HCT116 (cell line): ENCODE results near the gene MCC. TPM values are rescaled to one million over a fixed set of nuclear protein-coding genes. Genes with fewer than 3 reads are reported as not detected.
A peak's percentile ranks its signal among the peaks of the same experiment; 100 is the strongest.

Experiments
- ATAC-seq: fragments of 200-7000 bp; cut with Tn5 transposase; 2 replicates; pipeline ENCODE4 v1.9.1; 2020; ENCODE audit warnings: mild to moderate bottlenecking, moderate library complexity
- BruUV-seq: library from RNA; stranded (reverse); fragments of 400-500 nt; replicated peaks from 2 replicates; lab custom pipeline; 2021; lab: Mats Ljungman, UMichigan
- CTCF ChIA-PET: fragments of 300-600 bp; sonication (Branson Sonifier 250); formaldehyde crosslinking; loops from one replicate; lab custom pipeline; 2021; ENCODE audit warnings: antibody characterized with exemption; lab: Charles Lee
- POLR2A ChIA-PET: fragments of 300-600, 350-600 bp; sonication (Branson Sonifier 250); formaldehyde crosslinking; loops from one replicate; lab custom pipeline; 2021; ENCODE audit warnings: antibody characterized with exemption; lab: Charles Lee
- RAD21 ChIA-PET, 2 experiments: fragments of 300-600 bp; sonication (Branson Sonifier 250); formaldehyde crosslinking; loops; one replicate each; lab custom pipeline; 2023; ENCODE audit warnings: low total read pairs in 2 of 2; ENCODE audit not compliant: uncharacterized antibody in 2 of 2, unreplicated experiment in 2 of 2, low non-redundant PET in 1 of 2; lab: Charles Lee
- DNase-seq: peaks from one replicate; pipeline ENCODE4 v3.0.0-alpha.2; 2010; ENCODE audit warnings: low read depth, low spot score
- H2AFZ ChIP-seq: fragments of 200-600 bp; shearing (Covaris generic), sonication (generic); 2 replicates; pipeline ENCODE4 v1.6.1; 2017; ENCODE audit warnings: low read depth, mixed run types, mixed read lengths, antibody characterized with exemption, low read length; ENCODE audit not compliant: poor library complexity, severe bottlenecking
- H3K27ac ChIP-seq: 2 replicates; pipeline ENCODE4 v1.5.1; 2012; ENCODE audit warnings: low read depth, low read length
- H3K27me3 ChIP-seq: fragments of 200-600 bp; sonication (generic); 2 replicates; pipeline ENCODE4 v1.6.1; 2016; ENCODE audit warnings: mixed run types, low read length, mixed read lengths; ENCODE audit not compliant: insufficient read depth
- H3K36me3 ChIP-seq, 2 experiments: fragments of 200-500 bp in 1 of 2; fragments of 200-600 bp in 1 of 2; sonication (Bioruptor generic) in 1 of 2; sonication (generic) in 1 of 2; 2 replicates each; pipeline versions ENCODE4 v1.5.1 to v1.6.1; 2014 to 2016; ENCODE audit warnings: low read length in 2 of 2, inconsistent platforms in 1 of 2, mixed read lengths in 1 of 2, mixed run types in 1 of 2; ENCODE audit not compliant: insufficient read depth in 2 of 2, control insufficient read depth in 1 of 2
- H3K4me1 ChIP-seq, 2 experiments: fragments of 200-600 bp in 1 of 2; sonication (generic) in 1 of 2; 2 replicates each; pipeline versions ENCODE4 v1.5.1 to v1.6.1; 2012 to 2017; ENCODE audit warnings: low read length in 2 of 2, inconsistent platforms in 1 of 2, mild to moderate bottlenecking in 1 of 2, mixed read lengths in 1 of 2, mixed run types in 1 of 2, moderate library complexity in 1 of 2; ENCODE audit not compliant: insufficient read depth in 2 of 2, control insufficient read depth in 1 of 2
- H3K4me2 ChIP-seq: fragments of 200-600 bp; sonication (generic); 2 replicates; pipeline ENCODE4 v1.6.1; 2017; ENCODE audit warnings: mixed run types, low read length, mixed read lengths
- H3K4me3 ChIP-seq, 2 experiments: fragments of 200-600 bp in 1 of 2; sonication (generic) in 1 of 2; replicated peaks in 1 of 2; 2 replicates each; pipeline ENCODE4 v1.5.1; 2011 to 2016; ENCODE audit warnings: low read length in 2 of 2, control low read depth in 1 of 2, low read depth in 1 of 2, mild to moderate bottlenecking in 1 of 2, mixed read lengths in 1 of 2, mixed run types in 1 of 2
- H3K79me2 ChIP-seq: fragments of 200-600 bp; sonication (generic); 2 replicates; pipeline ENCODE4 v1.6.1; 2017; ENCODE audit warnings: mild to moderate bottlenecking, mixed run types, low read length, moderate library complexity, mixed read lengths; ENCODE audit not compliant: insufficient read depth
- H3K9ac ChIP-seq: fragments of 200-600 bp; sonication (generic); 2 replicates; pipeline ENCODE4 v1.6.1; 2016; ENCODE audit warnings: low read length, mixed read lengths
- H3K9me2 ChIP-seq: fragments of 200-600 bp; sonication (generic), shearing (Covaris generic); 2 replicates; pipeline ENCODE4 v1.6.1; 2017; ENCODE audit warnings: mixed run types, mild to moderate bottlenecking, moderate library complexity; ENCODE audit not compliant: insufficient read depth
- H3K9me3 ChIP-seq, 2 experiments: fragments of 200-500 bp in 1 of 2; fragments of 200-600 bp in 1 of 2; sonication (Bioruptor generic) in 1 of 2; sonication (generic) in 1 of 2; 2 replicates each; pipeline ENCODE4 v1.6.1; 2014 to 2017; ENCODE audit warnings: low read length in 2 of 2, mixed read lengths in 2 of 2, inconsistent platforms in 1 of 2, low read depth in 1 of 2, mild to moderate bottlenecking in 1 of 2, mixed run types in 1 of 2, moderate library complexity in 1 of 2; ENCODE audit not compliant: control insufficient read depth in 1 of 2, insufficient read depth in 1 of 2
- H4K20me1 ChIP-seq: fragments of 200-600 bp; sonication (generic), shearing (Covaris generic); 2 replicates; pipeline ENCODE4 v1.6.1; 2017; ENCODE audit warnings: mixed run types, mild to moderate bottlenecking, moderate library complexity; ENCODE audit not compliant: insufficient read depth
- CBX3 ChIP-seq: IDR thresholded peaks from 2 replicates; pipeline ENCODE4 v1.6.1; 2012; ENCODE audit warnings: low read depth
- CEBPB ChIP-seq: IDR thresholded peaks from 2 replicates; pipeline ENCODE4 v1.6.1; 2012; ENCODE audit warnings: low read depth
- ELF1 ChIP-seq: IDR thresholded peaks from 2 replicates; pipeline ENCODE4 v1.6.1; 2012; ENCODE audit warnings: low read depth, borderline replicate concordance
- FOSL1 ChIP-seq: IDR thresholded peaks from 2 replicates; pipeline ENCODE4 v1.6.1; 2012; ENCODE audit warnings: low read depth
- JUND ChIP-seq: IDR thresholded peaks from 2 replicates; pipeline ENCODE4 v1.6.1; 2012
- POLR2A ChIP-seq: IDR thresholded peaks from 2 replicates; pipeline ENCODE4 v1.7.0; 2011; ENCODE audit warnings: borderline replicate concordance; ENCODE audit not compliant: insufficient read depth, insufficient read length; ENCODE audit errors: extremely low read depth
- REST ChIP-seq: IDR thresholded peaks from 2 replicates; pipeline ENCODE4 v1.6.1; 2012; ENCODE audit warnings: low read depth
- SP1 ChIP-seq: IDR thresholded peaks from 2 replicates; pipeline ENCODE4 v1.6.1; 2012; ENCODE audit warnings: low read depth
- SRF ChIP-seq: IDR thresholded peaks from 2 replicates; pipeline ENCODE4 v1.6.1; 2012; ENCODE audit warnings: low read depth
- TCF7L2 ChIP-seq: IDR thresholded peaks from 2 replicates; pipeline ENCODE4 v1.7.0; 2011; ENCODE audit warnings: borderline replicate concordance, inconsistent platforms; ENCODE audit not compliant: insufficient read depth, insufficient read length; ENCODE audit errors: extremely low read depth
- intact Hi-C: fragments of 100-400 bp; cut with micrococcal nuclease; formaldehyde crosslinking; loops from 2 replicates; pipeline ENCODE4 v1.10.0; 2022
- total RNA-seq: library from RNA; stranded (reverse); gene quantifications from one replicate; pipeline ENCODE4 v1.2.1, GENCODE V29; 2021; ENCODE audit not compliant: unreplicated experiment
- TF ChIP-seq, protein P1 (sequence below): IDR thresholded peaks from 2 replicates; pipeline ENCODE4 v1.6.1; 2011; ENCODE audit warnings: mild to moderate bottlenecking, low read length, moderate library complexity; ENCODE audit not compliant: insufficient replicate concordance; ENCODE audit errors: extremely low read depth
- TF ChIP-seq, protein P2 (sequence below), 3 experiments: fragments of 200-600 bp in 1 of 3; sonication (generic) in 1 of 3; IDR thresholded peaks in 2 of 3; conservative IDR thresholded peaks in 1 of 3; 2 replicates each; pipeline ENCODE4 v1.5.1; 2012 to 2017; ENCODE audit warnings: low read depth in 2 of 3, low read length in 2 of 3, antibody characterized with exemption in 1 of 3, borderline replicate concordance in 1 of 3, control low read depth in 1 of 3, mild to moderate bottlenecking in 1 of 3, mixed read lengths in 1 of 3, mixed run types in 1 of 3, moderate library complexity in 1 of 3; ENCODE audit not compliant: insufficient read depth in 1 of 3

Gene MCC
- total RNA-seq, 1 experiment from 2014 or later = 20.1 TPM

GRCh38 chr5:113047234-113047633 is 441.0 kb downstream of the MCC start:
- TSS peak; percentile 28 for BruUV-seq
- POLR2A ChIA-PET = no interaction called here
- Histone ChIP-seq H3K4me3 (no peak overlapping the region), H3K27ac (no peak overlapping the region; the same call in 1 of the 2 replicates), H3K9ac (peak overlapping the region; percentile 40; the same call in 1 of the 2 replicates), H2AFZ (no peak overlapping the region)
- intact Hi-C loops = no loop called here
- 0 out of 2 replicates have a peak, but pooled peaks have one; percentile 32 for TF ChIP-seq FOSL1
- TF ChIP-seq SP1 = 0 out of 2 replicates have a peak, but pooled peaks have one; percentile 15
- TF ChIP-seq POLR2A = no peak
- TF ChIP-seq, all 23 proteins: peak for 2
- Histone ChIP-seq H3K4me2 (peak overlapping the region; percentile 41), H3K9me3 (no peaks in the 10 kb centered on the region), H3K36me3 (0 out of 4 replicates have a peak, but pooled peaks cover 0 to 4% of the 10 kb centered on the region in 2 experiments), H3K4me1 (peaks cover 6 to 19% of the 10 kb centered on the region in 2 experiments; a peak in 3 of 4 replicates), H3K9me2 (no peaks in the 10 kb centered on the region), H3K27me3 (no peaks in the 10 kb centered on the region), H3K79me2 (no peaks in the 10 kb centered on the region), H4K20me1 (no peaks in the 10 kb centered on the region)
- CTCF ChIA-PET = no interaction called here
- ATAC-seq (peak; percentile 80), DNase-seq (peak; percentile 22)
- RAD21 ChIA-PET = no interaction called here

GRCh38 chr5:113044776-113045465 is 443.3 kb downstream of the MCC start:
- BruUV-seq = no TSS peak
- intact Hi-C loops = no loop called here
- no peak overlapping the region for H2AFZ ChIP-seq
- H3K4me1 ChIP-seq = peaks cover 6 to 15% of the 10 kb centered on the region in 2 experiments; a peak in 3 of 4 replicates
- ATAC-seq = no peak
- H3K27ac ChIP-seq = no peak overlapping the region
- no peak overlapping the region for H3K4me2 ChIP-seq
- no peaks in the 10 kb centered on the region for H3K27me3 ChIP-seq
- POLR2A ChIA-PET = no interaction called here
- RAD21 ChIA-PET = no interaction called here
- no peak overlapping the region for H3K4me3 ChIP-seq
- H3K9me2 ChIP-seq = no peaks in the 10 kb centered on the region
- H3K9ac ChIP-seq = no peak overlapping the region
- no peak for DNase-seq
- no peaks in the 10 kb centered on the region for H3K9me3 ChIP-seq
- no peaks in the 10 kb centered on the region for H4K20me1 ChIP-seq
- CTCF ChIA-PET = no interaction called here
- no peaks in the 10 kb centered on the region for H3K36me3 ChIP-seq
- no peaks in the 10 kb centered on the region for H3K79me2 ChIP-seq
- TF ChIP-seq CBX3 (no peak), JUND (no peak), SRF (no peak), ELF1 (no peak), TCF7L2 (no peak), CEBPB (no peak), REST (no peak), SP1 (no peak)
- TF ChIP-seq, protein P1, sequence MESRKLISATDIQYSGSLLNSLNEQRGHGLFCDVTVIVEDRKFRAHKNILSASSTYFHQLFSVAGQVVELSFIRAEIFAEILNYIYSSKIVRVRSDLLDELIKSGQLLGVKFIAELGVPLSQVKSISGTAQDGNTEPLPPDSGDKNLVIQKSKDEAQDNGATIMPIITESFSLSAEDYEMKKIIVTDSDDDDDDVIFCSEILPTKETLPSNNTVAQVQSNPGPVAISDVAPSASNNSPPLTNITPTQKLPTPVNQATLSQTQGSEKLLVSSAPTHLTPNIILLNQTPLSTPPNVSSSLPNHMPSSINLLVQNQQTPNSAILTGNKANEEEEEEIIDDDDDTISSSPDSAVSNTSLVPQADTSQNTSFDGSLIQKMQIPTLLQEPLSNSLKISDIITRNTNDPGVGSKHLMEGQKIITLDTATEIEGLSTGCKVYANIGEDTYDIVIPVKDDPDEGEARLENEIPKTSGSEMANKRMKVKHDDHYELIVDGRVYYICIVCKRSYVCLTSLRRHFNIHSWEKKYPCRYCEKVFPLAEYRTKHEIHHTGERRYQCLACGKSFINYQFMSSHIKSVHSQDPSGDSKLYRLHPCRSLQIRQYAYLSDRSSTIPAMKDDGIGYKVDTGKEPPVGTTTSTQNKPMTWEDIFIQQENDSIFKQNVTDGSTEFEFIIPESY = no peak
- TF ChIP-seq, protein P2, sequence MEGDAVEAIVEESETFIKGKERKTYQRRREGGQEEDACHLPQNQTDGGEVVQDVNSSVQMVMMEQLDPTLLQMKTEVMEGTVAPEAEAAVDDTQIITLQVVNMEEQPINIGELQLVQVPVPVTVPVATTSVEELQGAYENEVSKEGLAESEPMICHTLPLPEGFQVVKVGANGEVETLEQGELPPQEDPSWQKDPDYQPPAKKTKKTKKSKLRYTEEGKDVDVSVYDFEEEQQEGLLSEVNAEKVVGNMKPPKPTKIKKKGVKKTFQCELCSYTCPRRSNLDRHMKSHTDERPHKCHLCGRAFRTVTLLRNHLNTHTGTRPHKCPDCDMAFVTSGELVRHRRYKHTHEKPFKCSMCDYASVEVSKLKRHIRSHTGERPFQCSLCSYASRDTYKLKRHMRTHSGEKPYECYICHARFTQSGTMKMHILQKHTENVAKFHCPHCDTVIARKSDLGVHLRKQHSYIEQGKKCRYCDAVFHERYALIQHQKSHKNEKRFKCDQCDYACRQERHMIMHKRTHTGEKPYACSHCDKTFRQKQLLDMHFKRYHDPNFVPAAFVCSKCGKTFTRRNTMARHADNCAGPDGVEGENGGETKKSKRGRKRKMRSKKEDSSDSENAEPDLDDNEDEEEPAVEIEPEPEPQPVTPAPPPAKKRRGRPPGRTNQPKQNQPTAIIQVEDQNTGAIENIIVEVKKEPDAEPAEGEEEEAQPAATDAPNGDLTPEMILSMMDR (IDR thresholded peaks at IDR 0.05 in 2 of 3, conservative IDR thresholded peaks at IDR 0.05 in 1 of 3; ENCODE audit: borderline replicate concordance in 1 of 3, insufficient read depth in 1 of 3, low read depth in 2 of 3, low read length in 2 of 3) = no peak
